ENCODE measurements around the gene JTB. TPM values are rescaled to one million over a fixed set of nuclear protein-coding genes. Genes with fewer than 3 reads are reported as not detected.

JTB gene
- polyA plus RNA-seq, 3 donors: 150 to 391 (median 312) TPM

- Histone ChIP-seq H3K9me3 (replicated peaks in 1 of 2; ENCODE audit: control insufficient read depth in 1 of 2, insufficient read depth in 1 of 2, low read length in 2 of 2) (no peaks in the 10 kb centered on the region), H3K36me3 (replicated peaks in 1 of 2; ENCODE audit: control insufficient read depth in 1 of 2, insufficient read depth in 2 of 2, low read length in 2 of 2) (peaks cover 63 to 65% of the 10 kb centered on the region in 2 donors), H3K4me2 (replicated peaks; ENCODE audit: extremely low read depth, low read length, poor library complexity, severe bottlenecking) (no peak overlapping the region), H3K27me3 (ENCODE audit: control insufficient read depth in 2 of 2, insufficient read depth in 2 of 2, low read length in 2 of 2) (no peaks in the 10 kb centered on the region), H2AFZ (ENCODE audit: insufficient read depth, low read depth, low read length, poor library complexity, severe bottlenecking) (no peak overlapping the region), H3K4me3 (replicated peaks in 1 of 3; ENCODE audit: low read depth in 2 of 3, low read length in 3 of 3) (no peak overlapping the region), H4K20me1 (ENCODE audit: insufficient read depth, low read length) (peaks cover 51% of the 10 kb centered on the region), H3K27ac (ENCODE audit: low read depth in 1 of 2, low read length in 2 of 2) (peak overlapping the region; percentile 10 to 71), H3K9ac (ENCODE audit: insufficient read depth, low read length, poor library complexity, severe bottlenecking) (no peak overlapping the region), H3K4me1 (ENCODE audit: control insufficient read depth in 1 of 2, insufficient read depth in 2 of 2, low read length in 2 of 2) (peaks cover 37 to 49% of the 10 kb centered on the region in 2 donors), H3K79me2 (ENCODE audit: insufficient read depth, low read length) (peaks cover 73% of the 10 kb centered on the region)
- TF ChIP-seq CTCF (IDR thresholded peaks at IDR 0.05): no peak
- Mint-ChIP-seq H3K27me3 (ENCODE audit: low read depth in 3 of 3) (no peaks in the 10 kb centered on the region), H3K36me3 (peaks cover 58 to 66% of the 10 kb centered on the region in 2 donors), H3K4me1 (peaks cover 40% of the 10 kb centered on the region), H3K9me3 (no peaks in the 10 kb centered on the region), H3K27ac (peak overlapping the region in 6 of 7 donors; percentile 24 to 100 (median 86)), H3K4me3 (no peak overlapping the region)
- WGBS (ENCODE audit: insufficient coverage): 97% methylated on average over 24 of the region's 34 CpGs
- intact Hi-C loops (cut with micrococcal nuclease): no loop called here
- no peak for DNase-seq
Measured at GRCh38 chr1:153941826-153942725, 35.4 kb downstream of the JTB start.

DNA sequence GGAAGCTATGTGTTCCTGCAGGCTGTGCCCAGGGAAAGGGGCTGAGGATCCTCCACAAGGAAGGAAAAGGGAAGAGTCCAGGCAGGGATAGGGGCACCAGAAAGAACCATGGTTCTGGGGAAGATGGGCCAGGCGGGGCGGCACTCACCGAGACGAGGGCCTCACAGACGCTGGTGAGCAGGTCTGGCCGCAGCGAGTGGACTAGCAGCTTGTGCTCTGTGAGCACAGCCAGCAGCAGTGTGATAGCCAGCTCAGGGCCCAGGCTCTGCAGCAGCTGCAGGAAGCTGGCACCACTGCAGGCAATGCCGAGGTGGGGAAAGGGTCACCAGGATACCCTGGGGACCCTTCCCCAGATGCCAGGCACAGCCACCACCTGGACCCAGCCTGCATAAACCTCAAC, 36.7 kb downstream of the JTB start:
- Histone ChIP-seq H3K4me3 (replicated peaks in 1 of 3; ENCODE audit: low read depth in 2 of 3, low read length in 3 of 3) (no peak overlapping the region), H3K27ac (ENCODE audit: low read depth in 1 of 2, low read length in 2 of 2) (peak overlapping the region in 1 of 2 donors; percentile 71), H2AFZ (ENCODE audit: insufficient read depth, low read depth, low read length, poor library complexity, severe bottlenecking) (no peak overlapping the region), H4K20me1 (ENCODE audit: insufficient read depth, low read length) (peaks cover 64% of the 10 kb centered on the region), H3K79me2 (ENCODE audit: insufficient read depth, low read length) (peaks cover 86% of the 10 kb centered on the region), H3K9ac (ENCODE audit: insufficient read depth, low read length, poor library complexity, severe bottlenecking) (no peak overlapping the region), H3K36me3 (replicated peaks in 1 of 2; ENCODE audit: control insufficient read depth in 1 of 2, insufficient read depth in 2 of 2, low read length in 2 of 2) (peaks cover 76 to 79% of the 10 kb centered on the region in 2 donors), H3K4me1 (ENCODE audit: control insufficient read depth in 1 of 2, insufficient read depth in 2 of 2, low read length in 2 of 2) (peaks cover 32 to 43% of the 10 kb centered on the region in 2 donors), H3K9me3 (replicated peaks in 1 of 2; ENCODE audit: control insufficient read depth in 1 of 2, insufficient read depth in 1 of 2, low read length in 2 of 2) (no peaks in the 10 kb centered on the region), H3K27me3 (ENCODE audit: control insufficient read depth in 2 of 2, insufficient read depth in 2 of 2, low read length in 2 of 2) (no peaks in the 10 kb centered on the region), H3K4me2 (replicated peaks; ENCODE audit: extremely low read depth, low read length, poor library complexity, severe bottlenecking) (no peak overlapping the region)
- H3K27me3 Mint-ChIP-seq (ENCODE audit: low read depth in 3 of 3): no peaks in the 10 kb centered on the region
- H3K36me3 Mint-ChIP-seq: peaks cover 71 to 79% of the 10 kb centered on the region in 2 donors
- intact Hi-C loops (cut with micrococcal nuclease): no loop called here
- no peak for DNase-seq
- 97% methylated on average over 8 of the region's 8 CpGs for WGBS (ENCODE audit: insufficient coverage)
- H3K9me3 Mint-ChIP-seq: no peaks in the 10 kb centered on the region
- peaks cover 36% of the 10 kb centered on the region for H3K4me1 Mint-ChIP-seq
- no peak for TF ChIP-seq CTCF (IDR thresholded peaks at IDR 0.05)
- H3K27ac Mint-ChIP-seq: peak overlapping the region in 5 of 7 donors; percentile 34 to 87 (median 78)
- no peak overlapping the region for H3K4me3 Mint-ChIP-seq
